ENCODE measurements around the gene RASSF7.

DNA sequence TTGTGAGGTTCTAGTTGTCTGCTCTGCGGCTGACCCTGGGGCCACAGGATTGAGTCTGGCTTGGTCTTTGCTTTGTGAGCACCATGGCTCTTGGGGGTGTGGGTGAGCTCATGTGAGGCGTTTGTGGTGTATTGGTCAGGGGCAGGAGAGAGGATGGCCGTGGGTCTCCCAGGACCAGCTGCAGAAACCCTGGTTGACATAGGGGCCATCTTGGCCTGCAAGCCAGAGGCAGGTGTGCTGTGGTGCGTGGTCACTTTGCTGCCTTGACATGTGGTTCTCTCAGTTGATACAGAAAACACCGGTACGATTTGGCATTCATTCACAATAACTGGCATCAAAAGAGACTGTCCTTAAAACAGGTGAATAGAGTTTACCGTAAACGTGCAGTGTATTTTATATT is 26.8 kb downstream of the RASSF7 start:
- TF ChIP-seq CTCF (IDR thresholded peaks at IDR 0.05) (no peak), EZH2 (IDR thresholded peaks at IDR 0.05) (no peak), EZH2phosphoT487 (IDR thresholded peaks at IDR 0.05) (no peak)
